Suprapubic skin (tissue), 4 donors: ENCODE results near the gene SLC38A1.

Experiments
- CTCF ChIP-seq, 2 donors: fragments of 200-600 bp in 1 of 2; fragments of 450-650 bp in 1 of 2; sonication (generic) in 1 of 2; IDR thresholded peaks; one replicate each; pipeline ENCODE4 v1.5.1; 2016 to 2019; ENCODE audit warnings: antibody characterized with exemption in 2 of 2, mild to moderate bottlenecking in 1 of 2, moderate library complexity in 1 of 2
- EP300 ChIP-seq: sonication (generic); formaldehyde crosslinking; IDR thresholded peaks from one replicate; pipeline ENCODE4 v1.6.1; 2017; ENCODE audit warnings: antibody characterized with exemption
- POLR2A ChIP-seq, 2 donors: fragments of 450-650 bp; IDR thresholded peaks; one replicate each; pipeline ENCODE4 v1.6.1; 2017; ENCODE audit warnings: antibody characterized with exemption in 2 of 2, mild to moderate bottlenecking in 2 of 2, moderate library complexity in 2 of 2
- POLR2AphosphoS5 ChIP-seq, 3 donors: sonication (generic); formaldehyde crosslinking; IDR thresholded peaks; one replicate each; pipeline ENCODE4 v1.6.1; 2017; ENCODE audit warnings: antibody characterized with exemption in 3 of 3

GRCh38 chr12:46153268-46153872 lies 115.5 kb downstream of the SLC38A1 start:
- TF ChIP-seq CTCF (IDR thresholded peaks at IDR 0.05): peak; percentile 20 to 48
- TF ChIP-seq EP300: no peak
- TF ChIP-seq POLR2AphosphoS5 (IDR thresholded peaks at IDR 0.05): no peak
- no peak for TF ChIP-seq POLR2A (IDR thresholded peaks at IDR 0.05)
